ENCODE results near the gene COLGALT1. TPM values are rescaled to one million over a fixed set of nuclear protein-coding genes. Genes with fewer than 3 reads are reported as not detected.
A peak's percentile ranks its signal among the peaks of the same experiment; 100 is the strongest.

The COLGALT1 gene
- total and polyA plus RNA-seq, 10 of the 15 experiments (the other 5 are each of a cell fraction or from before 2014, with no cell fraction given): 1.2 to 78.8 (median 29.8) TPM

GRCh38 chr19:17611462-17612244 lies 56.2 kb downstream of the COLGALT1 start:
- ATAC-seq: peak; percentile 64
- no peak overlapping the region for H3K9ac ChIP-seq (ENCODE audit: control insufficient read depth, insufficient read depth, low read length)
- TF ChIP-seq CHD2 (IDR thresholded peaks at IDR 0.05; ENCODE audit: borderline replicate concordance, low read depth, low read length): no peak
- TF ChIP-seq PAX5 (IDR thresholded peaks at IDR 0.05; ENCODE audit: borderline replicate concordance, low read depth, low read length): 0 out of 2 replicates have a peak, but pooled peaks have one; percentile 21
- TF ChIP-seq RB1 (IDR thresholded peaks at IDR 0.05; ENCODE audit: borderline replicate concordance): no peak
- no peak for TF ChIP-seq KLF5 (IDR thresholded peaks at IDR 0.05; ENCODE audit: partially characterized antibody)
- TF ChIP-seq RELA (IDR thresholded peaks at IDR 0.05; ENCODE audit: borderline replicate concordance, partially characterized antibody): no peak
- no peak for TF ChIP-seq IKZF2 (IDR thresholded peaks at IDR 0.05)
- TF ChIP-seq BACH1 (IDR thresholded peaks at IDR 0.05; ENCODE audit: borderline replicate concordance): no peak
- TF ChIP-seq MYC (IDR thresholded peaks at IDR 0.05; ENCODE audit: insufficient read depth, insufficient read length, insufficient replicate concordance, low read length, severe bottlenecking): no peak
- TF ChIP-seq SRF (IDR thresholded peaks at IDR 0.05; ENCODE audit: low read depth in 2 of 2, low read length in 2 of 2): 0 out of 4 replicates have a peak, but pooled peaks of 1 of the 2 experiments have one; percentile 38
- TF ChIP-seq, protein P1, sequence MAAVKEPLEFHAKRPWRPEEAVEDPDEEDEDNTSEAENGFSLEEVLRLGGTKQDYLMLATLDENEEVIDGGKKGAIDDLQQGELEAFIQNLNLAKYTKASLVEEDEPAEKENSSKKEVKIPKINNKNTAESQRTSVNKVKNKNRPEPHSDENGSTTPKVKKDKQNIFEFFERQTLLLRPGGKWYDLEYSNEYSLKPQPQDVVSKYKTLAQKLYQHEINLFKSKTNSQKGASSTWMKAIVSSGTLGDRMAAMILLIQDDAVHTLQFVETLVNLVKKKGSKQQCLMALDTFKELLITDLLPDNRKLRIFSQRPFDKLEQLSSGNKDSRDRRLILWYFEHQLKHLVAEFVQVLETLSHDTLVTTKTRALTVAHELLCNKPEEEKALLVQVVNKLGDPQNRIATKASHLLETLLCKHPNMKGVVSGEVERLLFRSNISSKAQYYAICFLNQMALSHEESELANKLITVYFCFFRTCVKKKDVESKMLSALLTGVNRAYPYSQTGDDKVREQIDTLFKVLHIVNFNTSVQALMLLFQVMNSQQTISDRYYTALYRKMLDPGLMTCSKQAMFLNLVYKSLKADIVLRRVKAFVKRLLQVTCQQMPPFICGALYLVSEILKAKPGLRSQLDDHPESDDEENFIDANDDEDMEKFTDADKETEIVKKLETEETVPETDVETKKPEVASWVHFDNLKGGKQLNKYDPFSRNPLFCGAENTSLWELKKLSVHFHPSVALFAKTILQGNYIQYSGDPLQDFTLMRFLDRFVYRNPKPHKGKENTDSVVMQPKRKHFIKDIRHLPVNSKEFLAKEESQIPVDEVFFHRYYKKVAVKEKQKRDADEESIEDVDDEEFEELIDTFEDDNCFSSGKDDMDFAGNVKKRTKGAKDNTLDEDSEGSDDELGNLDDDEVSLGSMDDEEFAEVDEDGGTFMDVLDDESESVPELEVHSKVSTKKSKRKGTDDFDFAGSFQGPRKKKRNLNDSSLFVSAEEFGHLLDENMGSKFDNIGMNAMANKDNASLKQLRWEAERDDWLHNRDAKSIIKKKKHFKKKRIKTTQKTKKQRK (IDR thresholded peaks at IDR 0.05; ENCODE audit: low read depth, low read length): no peak
- TF ChIP-seq ZNF24 (IDR thresholded peaks at IDR 0.05): no peak
- TF ChIP-seq PAX8 (IDR thresholded peaks at IDR 0.05): no peak
- no peak overlapping the region for H3K4me3 ChIP-seq
- WGBS (ENCODE audit: insufficient coverage, insufficient replicate concordance, low lambda C conversion rate, missing lambda C conversion rate): 45% methylated on average over 7 of the region's 7 CpGs
- peak overlapping the region; percentile 35; the same call in 1 of the 2 replicates for H3K4me2 ChIP-seq (ENCODE audit: control insufficient read depth, insufficient read depth)
- no peaks in the 10 kb centered on the region for H3K27me3 ChIP-seq (replicated peaks in 1 of 2; ENCODE audit: control insufficient read depth in 2 of 2, insufficient read depth in 2 of 2, low read length in 1 of 2)
- H3K79me2 ChIP-seq (ENCODE audit: control insufficient read depth, insufficient read depth, low read length): no peaks in the 10 kb centered on the region
- H3K9me3 ChIP-seq (replicated peaks; ENCODE audit: control insufficient read depth, insufficient read depth, low read length): no peaks in the 10 kb centered on the region
- ChIA-PET SMC1A (ENCODE audit: uncharacterized antibody, unreplicated experiment) (interaction anchor here (0.6 to 0.7 kb wide), 2 partner anchors 346 to 590 kb away, joined by 3 to 4 read pairs; no protein-coding TSS in a partner anchor), CTCF (interaction anchor here (1.4 to 2.4 kb wide), 3 partner anchors 10 to 116 kb away, joined by 4 to 9 read pairs (median 9); no protein-coding TSS in a partner anchor), POLR2A (no interaction called here), RAD21 (ENCODE audit: unreplicated experiment) (interaction anchor here (0.6 kb wide), 1 partner anchor 1244 kb away, joined by 4 read pairs; no protein-coding TSS in a partner anchor)
- no peak for DNase-seq (ENCODE audit: low read depth, low spot score)
- in situ Hi-C loops (cut with MboI): no loop called here
- intact Hi-C loops (cut with micrococcal nuclease; ENCODE audit: unreplicated experiment): no loop called here
- BruUV-seq (replicated peaks): no TSS peak
- no peaks in the 10 kb centered on the region for H4K20me1 ChIP-seq (ENCODE audit: control insufficient read depth, insufficient read depth)
- peaks cover 5% of the 10 kb centered on the region; the same call in 1 of the 2 replicates for H3K4me1 ChIP-seq (ENCODE audit: control insufficient read depth, insufficient read depth, low read length)
- H2AFZ ChIP-seq (ENCODE audit: control insufficient read depth, low read depth, low read length): no peak overlapping the region; the same call in 1 of the 2 replicates
- no peak for FAIRE-seq
- H3K27ac ChIP-seq (ENCODE audit: control insufficient read depth, insufficient read depth): no peak overlapping the region
- H3K36me3 ChIP-seq (ENCODE audit: control insufficient read depth in 2 of 2, insufficient read depth in 2 of 2, low read length in 1 of 2): no peaks in the 10 kb centered on the region

All from GM12878 (cell line).